ENCODE results near the gene ID1.

DNA sequence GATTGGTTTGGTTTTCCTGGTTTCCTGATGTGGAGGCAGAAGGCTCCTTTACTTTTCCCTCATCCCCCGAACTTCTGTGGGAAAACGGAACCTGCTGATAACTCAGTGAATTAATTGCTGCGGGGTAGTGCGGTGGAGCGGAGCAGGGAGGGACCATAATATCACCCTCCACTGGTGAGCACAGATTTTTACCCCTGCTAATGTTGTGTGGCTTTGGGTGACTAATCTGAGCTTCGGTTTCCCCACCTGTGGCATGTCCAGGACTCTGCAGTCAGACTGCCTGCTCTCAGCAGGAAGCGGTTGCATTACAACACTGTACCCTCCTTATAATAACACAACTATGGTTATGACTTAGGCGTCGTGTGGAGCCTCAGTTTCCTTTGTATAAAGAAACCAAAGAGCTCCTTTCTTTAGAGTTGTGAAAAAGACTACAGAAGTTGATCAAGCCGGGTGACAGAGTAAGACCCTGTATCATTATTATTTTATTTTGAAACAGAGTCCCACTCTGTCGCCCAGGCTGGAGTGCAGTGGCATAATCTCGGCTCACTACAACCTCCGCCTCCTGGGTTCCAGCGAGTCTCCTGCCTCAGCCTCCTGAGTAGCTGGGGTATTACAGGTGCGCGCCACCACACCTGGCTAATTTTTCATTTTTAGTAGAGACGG is 2.2 kb upstream of the ID1 start:
- TF ChIP-seq SUZ12 (IDR thresholded peaks at IDR 0.05; ENCODE audit: unreplicated experiment) (no peak), RAD51 (IDR thresholded peaks at IDR 0.05) (no peak), TARDBP (IDR thresholded peaks at IDR 0.05; ENCODE audit: borderline replicate concordance) (no peak), ZNF274 (IDR thresholded peaks at IDR 0.05; ENCODE audit: insufficient read depth, insufficient read length) (no peak), JUND (IDR thresholded peaks at IDR 0.05; ENCODE audit: low read depth, low read length) (no peak), SIN3A (IDR thresholded peaks at IDR 0.05; ENCODE audit: low read depth, low read length) (no peak)
- TF ChIP-seq, protein P1, sequence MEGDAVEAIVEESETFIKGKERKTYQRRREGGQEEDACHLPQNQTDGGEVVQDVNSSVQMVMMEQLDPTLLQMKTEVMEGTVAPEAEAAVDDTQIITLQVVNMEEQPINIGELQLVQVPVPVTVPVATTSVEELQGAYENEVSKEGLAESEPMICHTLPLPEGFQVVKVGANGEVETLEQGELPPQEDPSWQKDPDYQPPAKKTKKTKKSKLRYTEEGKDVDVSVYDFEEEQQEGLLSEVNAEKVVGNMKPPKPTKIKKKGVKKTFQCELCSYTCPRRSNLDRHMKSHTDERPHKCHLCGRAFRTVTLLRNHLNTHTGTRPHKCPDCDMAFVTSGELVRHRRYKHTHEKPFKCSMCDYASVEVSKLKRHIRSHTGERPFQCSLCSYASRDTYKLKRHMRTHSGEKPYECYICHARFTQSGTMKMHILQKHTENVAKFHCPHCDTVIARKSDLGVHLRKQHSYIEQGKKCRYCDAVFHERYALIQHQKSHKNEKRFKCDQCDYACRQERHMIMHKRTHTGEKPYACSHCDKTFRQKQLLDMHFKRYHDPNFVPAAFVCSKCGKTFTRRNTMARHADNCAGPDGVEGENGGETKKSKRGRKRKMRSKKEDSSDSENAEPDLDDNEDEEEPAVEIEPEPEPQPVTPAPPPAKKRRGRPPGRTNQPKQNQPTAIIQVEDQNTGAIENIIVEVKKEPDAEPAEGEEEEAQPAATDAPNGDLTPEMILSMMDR (IDR thresholded peaks at IDR 0.05 in 2 of 3, conservative IDR thresholded peaks at IDR 0.05 in 1 of 3; ENCODE audit: control insufficient read depth in 2 of 3, extremely low read depth in 1 of 3, insufficient read depth in 1 of 3, low read depth in 3 of 3, low read length in 3 of 3) = no peak
- TF ChIP-seq, protein P2, sequence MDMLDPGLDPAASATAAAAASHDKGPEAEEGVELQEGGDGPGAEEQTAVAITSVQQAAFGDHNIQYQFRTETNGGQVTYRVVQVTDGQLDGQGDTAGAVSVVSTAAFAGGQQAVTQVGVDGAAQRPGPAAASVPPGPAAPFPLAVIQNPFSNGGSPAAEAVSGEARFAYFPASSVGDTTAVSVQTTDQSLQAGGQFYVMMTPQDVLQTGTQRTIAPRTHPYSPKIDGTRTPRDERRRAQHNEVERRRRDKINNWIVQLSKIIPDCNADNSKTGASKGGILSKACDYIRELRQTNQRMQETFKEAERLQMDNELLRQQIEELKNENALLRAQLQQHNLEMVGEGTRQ (IDR thresholded peaks at IDR 0.05; ENCODE audit: borderline replicate concordance, low read depth, low read length) = no peak
